GM12801 (cell line): ENCODE measurements around the gene SNRNP35.

Source experiments
- CTCF ChIP-seq: IDR thresholded peaks from one replicate; pipeline ENCODE4 v1.5.1; 2011; ENCODE audit warnings: control low read depth; ENCODE audit not compliant: insufficient read length; ENCODE audit errors: extremely low read depth

SNRNP35 gene

GRCh38 chr12:123491481-123491880, 33.5 kb downstream of the SNRNP35 start:
- no peak for TF ChIP-seq CTCF

GRCh38 chr12:123494124-123494851, 36.3 kb downstream of the SNRNP35 start:
- TF ChIP-seq CTCF, result no peak

DNA sequence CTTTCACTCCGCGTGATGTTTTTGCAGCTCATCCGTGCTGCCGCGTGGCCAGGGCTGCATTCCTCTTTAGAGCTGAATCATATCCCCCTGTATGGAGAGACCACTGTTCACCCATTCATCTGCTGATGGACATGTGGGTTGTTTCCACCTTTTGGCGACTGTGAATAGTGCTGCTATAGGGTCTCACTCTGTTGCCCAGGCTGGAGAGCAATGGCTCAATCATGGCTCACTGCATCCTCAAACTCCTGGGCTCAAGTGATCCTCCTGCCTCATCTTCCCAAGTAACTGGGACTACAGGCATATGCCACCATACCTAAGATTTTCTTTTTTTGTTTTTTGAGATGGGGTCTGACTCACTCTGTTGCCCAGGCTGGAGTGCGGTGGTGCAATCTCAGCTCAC, 39.1 kb downstream of the SNRNP35 start:
- no peak for TF ChIP-seq CTCF

DNA sequence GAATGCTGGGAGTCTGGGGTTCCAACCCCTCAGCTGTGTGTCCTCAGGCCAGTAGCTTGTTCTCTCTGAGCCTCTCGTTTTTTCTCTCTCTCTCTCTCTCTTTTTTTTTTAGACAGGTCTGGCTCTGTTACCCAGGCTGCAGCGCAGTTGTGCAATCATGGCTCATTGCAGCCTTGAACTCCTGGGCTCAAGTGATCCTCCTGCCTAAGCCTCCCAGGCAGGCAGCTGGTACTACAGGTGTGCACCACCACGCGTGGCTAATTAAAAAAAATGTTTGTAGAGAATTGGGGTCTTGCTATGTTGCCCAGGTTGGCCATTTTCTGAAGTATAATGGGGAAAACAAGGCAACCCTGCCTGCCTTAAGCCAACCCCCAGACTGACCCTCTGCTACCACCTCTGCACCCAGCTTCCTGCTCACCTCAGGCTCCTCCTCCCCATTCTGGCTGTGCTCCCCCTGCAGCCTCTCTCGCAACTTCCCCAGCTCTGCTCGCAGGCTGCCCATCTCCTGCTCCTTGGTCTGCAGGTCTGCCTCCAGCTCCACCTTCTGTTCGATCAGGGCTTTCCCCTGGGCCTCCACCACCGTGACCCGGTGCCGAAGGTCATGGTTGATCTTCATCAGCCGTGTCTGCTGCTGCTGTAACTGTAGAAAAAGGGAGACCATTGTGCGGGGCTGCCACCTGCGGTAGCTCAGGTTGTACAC, 40.3 kb downstream of the SNRNP35 start:
- TF ChIP-seq CTCF, result no peak

GRCh38 chr12:123499332-123499731, 41.4 kb downstream of the SNRNP35 start:
- no peak for TF ChIP-seq CTCF

DNA sequence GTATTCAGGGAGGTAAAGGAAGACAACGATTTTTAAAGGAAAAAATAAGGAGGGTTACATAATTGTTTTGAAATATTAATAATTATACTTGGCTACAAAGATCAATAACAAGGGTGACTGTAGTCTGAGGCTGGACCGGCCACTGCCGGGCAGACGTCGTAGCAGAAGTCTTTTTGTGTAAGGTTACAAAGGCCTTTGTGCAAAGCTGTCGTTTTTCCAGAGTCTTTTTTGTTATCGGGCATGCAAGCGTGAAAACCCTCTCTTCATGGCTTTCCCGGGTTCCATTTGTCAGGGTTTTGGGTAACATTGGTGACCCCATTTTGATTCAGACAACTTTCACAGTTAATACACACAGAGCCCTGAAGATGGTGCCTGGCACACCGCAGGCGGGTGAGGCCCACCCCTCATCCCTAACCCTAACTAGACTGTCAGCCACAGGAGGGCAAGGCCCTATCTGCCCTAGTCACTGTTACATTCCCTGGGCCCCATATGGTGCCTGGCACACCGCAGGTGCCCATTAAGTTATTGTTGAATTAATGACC, 44.3 kb downstream of the SNRNP35 start:
- TF ChIP-seq CTCF, result no peak

DNA sequence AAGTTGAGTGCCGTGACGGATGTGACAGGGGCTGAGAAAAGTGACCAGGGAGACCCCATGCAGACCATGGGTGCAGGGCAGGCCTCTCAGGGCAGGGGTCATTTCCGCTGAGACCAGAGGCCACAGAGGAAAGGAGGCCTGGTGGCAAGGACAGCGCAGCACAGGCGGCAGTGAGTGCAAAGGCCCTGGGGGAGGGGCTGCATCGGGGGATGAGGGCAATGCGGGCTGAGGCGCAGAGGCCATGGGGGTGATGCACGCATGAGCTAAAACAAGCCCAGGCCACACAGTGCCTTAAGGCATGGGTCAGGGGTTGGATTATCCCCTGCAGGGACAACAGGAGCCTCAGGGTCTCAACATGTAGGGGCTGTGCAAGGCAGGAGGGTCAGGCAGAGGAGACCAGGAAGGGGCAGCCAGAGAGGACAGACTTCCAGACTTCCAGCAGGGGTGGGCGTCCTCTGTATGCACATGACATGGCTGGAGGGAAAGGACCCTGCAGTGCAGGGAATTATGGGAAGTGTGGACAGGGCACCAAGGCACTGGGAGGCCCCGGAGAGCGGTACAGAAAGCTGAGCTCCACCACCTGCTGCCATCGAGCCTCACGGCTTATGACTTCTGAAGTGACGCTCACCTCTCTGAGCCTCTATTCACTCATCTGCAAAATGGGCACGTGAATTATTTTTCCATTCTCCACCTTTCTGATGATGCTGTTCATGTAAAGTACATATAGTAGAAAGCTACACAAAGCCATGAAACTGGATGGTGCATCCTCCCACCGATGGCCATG, 48.3 kb downstream of the SNRNP35 start:
- no peak for TF ChIP-seq CTCF
